H1 (cell line): ENCODE data around the gene RPTOR.

Source experiments
- CTCF ChIP-seq, 3 experiments: IDR thresholded peaks; 1 replicate in 2 of 3; 2 replicates in 1 of 3; pipeline versions ENCODE4 v1.5.1 to v1.6.1; 2011; ENCODE audit warnings: low read length in 3 of 3, mild to moderate bottlenecking in 3 of 3, inconsistent platforms in 2 of 3, low read depth in 1 of 3, moderate library complexity in 1 of 3; ENCODE audit not compliant: insufficient read depth in 1 of 3; ENCODE audit errors: control extremely low read depth in 1 of 3
- EGR1 ChIP-seq: IDR thresholded peaks from 2 replicates; pipeline ENCODE4 v1.6.1; 2011; ENCODE audit warnings: low read depth, low read length, borderline replicate concordance
- EP300 ChIP-seq, 2 experiments: IDR thresholded peaks; 1 replicate in 1 of 2; 2 replicates in 1 of 2; pipeline ENCODE4 v1.6.1; 2011 to 2012; ENCODE audit warnings: low read depth in 2 of 2, low read length in 2 of 2, mild to moderate bottlenecking in 2 of 2, borderline replicate concordance in 1 of 2, inconsistent platforms in 1 of 2, moderate library complexity in 1 of 2
- NANOG ChIP-seq: IDR thresholded peaks from 2 replicates; pipeline ENCODE4 v1.6.1; 2011; ENCODE audit warnings: low read length, low read depth, mild to moderate bottlenecking, inconsistent platforms; ENCODE audit not compliant: insufficient read depth, poor library complexity, severe bottlenecking
- TAF1 ChIP-seq: IDR thresholded peaks from 2 replicates; pipeline ENCODE4 v1.6.1; 2011; ENCODE audit warnings: mild to moderate bottlenecking, low read depth, low read length

- TF ChIP-seq CTCF (IDR thresholded peaks at IDR 0.05; ENCODE audit: control extremely low read depth in 1 of 3, insufficient read depth in 1 of 3, low read depth in 1 of 3, low read length in 3 of 3) (no peak), EP300 (IDR thresholded peaks at IDR 0.05; ENCODE audit: borderline replicate concordance in 1 of 2, low read depth in 2 of 2, low read length in 2 of 2) (no peak), TAF1 (no peak), EGR1 (no peak), NANOG (no peak)
These were observed 241.8 kb downstream of the RPTOR start for GRCh38 chr17:80786470-80786869.
